ENCODE data around the gene ZNF33B. TPM values are rescaled to one million over a fixed set of nuclear protein-coding genes. Genes with fewer than 3 reads are reported as not detected.

The ZNF33B gene
- total RNA-seq, 1 experiment from 2014 or later = 21.1 TPM

DNA sequence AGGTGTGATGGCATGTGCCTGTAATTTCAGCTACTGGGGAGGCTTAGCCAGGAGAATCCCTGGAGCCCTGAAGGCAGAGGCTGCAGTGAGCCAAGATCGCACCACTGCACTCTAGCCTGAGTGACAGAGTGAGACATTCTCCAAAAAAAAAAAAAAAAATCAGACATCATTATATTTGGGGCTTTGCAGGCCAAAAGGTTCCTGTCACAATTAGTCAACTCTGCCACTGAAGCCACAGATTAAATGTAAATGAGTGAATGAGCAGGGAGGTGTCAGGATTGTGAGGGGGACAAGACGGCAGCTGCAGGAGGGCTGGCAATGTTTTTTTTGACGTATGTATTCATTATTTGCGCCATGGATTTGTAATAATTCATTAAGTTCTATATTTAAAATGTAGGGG, 3.3 kb downstream of the ZNF33B start:
- no peaks in the 10 kb centered on the region for H4K20me1 ChIP-seq (ENCODE audit: insufficient read depth)
- no TSS peak for BruUV-seq (replicated peaks)
- H3K27me3 ChIP-seq (ENCODE audit: insufficient read depth, low read length) = no peaks in the 10 kb centered on the region
- H3K9me3 ChIP-seq (ENCODE audit: control insufficient read depth in 1 of 2, insufficient read depth in 1 of 2, low read depth in 1 of 2, low read length in 2 of 2) = no peaks in the 10 kb centered on the region
- CTCF ChIA-PET = no interaction called here
- H3K9me2 ChIP-seq (ENCODE audit: insufficient read depth) = no peaks in the 10 kb centered on the region
- no peak for ATAC-seq
- POLR2A ChIA-PET = no interaction called here
- DNase-seq (ENCODE audit: low read depth, low spot score) = no peak
- no peak for TF ChIP-seq SRF (IDR thresholded peaks at IDR 0.05; ENCODE audit: low read depth)
- H3K79me2 ChIP-seq (ENCODE audit: insufficient read depth, low read length) = peaks cover 24% of the 10 kb centered on the region
- RAD21 ChIA-PET (ENCODE audit: low non-redundant PET in 1 of 2, low total read pairs in 2 of 2, uncharacterized antibody in 2 of 2, unreplicated experiment in 2 of 2) = no interaction called here
- H3K9ac ChIP-seq (ENCODE audit: low read length) = no peak overlapping the region
- H2AFZ ChIP-seq (ENCODE audit: low read depth, low read length, poor library complexity, severe bottlenecking) = no peak overlapping the region
- peaks cover 10 to 16% of the 10 kb centered on the region in 2 experiments for H3K4me1 ChIP-seq (ENCODE audit: control insufficient read depth in 1 of 2, insufficient read depth in 2 of 2, low read length in 2 of 2)
- no peak overlapping the region for H3K4me2 ChIP-seq (ENCODE audit: low read length)
- intact Hi-C loops (cut with micrococcal nuclease) = no loop called here
- H3K27ac ChIP-seq (ENCODE audit: low read depth, low read length) = no peak overlapping the region
- H3K36me3 ChIP-seq (ENCODE audit: control insufficient read depth in 1 of 2, insufficient read depth in 2 of 2, low read length in 2 of 2) = peaks cover 5 to 20% of the 10 kb centered on the region in 2 experiments; a peak in 3 of 4 replicates
- H3K4me3 ChIP-seq (replicated peaks in 1 of 2; ENCODE audit: low read depth in 1 of 2, low read length in 2 of 2) = no peak overlapping the region

DNA sequence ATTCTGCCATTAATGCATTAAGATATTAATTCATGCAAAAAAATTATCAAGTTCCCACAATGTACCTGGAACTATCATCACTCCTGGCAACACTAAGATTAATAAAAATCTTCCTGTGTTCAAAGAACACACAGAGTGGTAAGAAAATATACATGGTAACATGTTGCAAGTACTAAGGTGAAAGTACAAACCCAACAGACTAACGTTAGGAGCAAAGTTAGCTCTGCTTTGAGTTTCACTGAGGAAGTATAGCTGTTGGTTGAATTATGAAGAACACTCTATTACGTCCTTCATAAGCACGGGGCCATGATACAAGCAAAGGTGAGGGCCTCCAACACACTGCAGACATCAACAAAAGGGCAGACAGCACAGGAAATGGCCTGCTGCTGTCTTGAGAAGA, 5.8 kb downstream of the ZNF33B start:
- H2AFZ ChIP-seq (ENCODE audit: low read depth, low read length, poor library complexity, severe bottlenecking) = no peak overlapping the region

More for the DNA sequence above, 5.8 kb downstream of the ZNF33B start:
- peaks cover 17 to 35% of the 10 kb centered on the region in 2 experiments; a peak in 3 of 4 replicates for H3K36me3 ChIP-seq (ENCODE audit: control insufficient read depth in 1 of 2, insufficient read depth in 2 of 2, low read length in 2 of 2)
- H3K9me3 ChIP-seq (ENCODE audit: control insufficient read depth in 1 of 2, insufficient read depth in 1 of 2, low read depth in 1 of 2, low read length in 2 of 2) = no peaks in the 10 kb centered on the region
- no peaks in the 10 kb centered on the region for H3K9me2 ChIP-seq (ENCODE audit: insufficient read depth)
- RAD21 ChIA-PET (ENCODE audit: low non-redundant PET in 1 of 2, low total read pairs in 2 of 2, uncharacterized antibody in 2 of 2, unreplicated experiment in 2 of 2) = no interaction called here
- POLR2A ChIA-PET = no interaction called here
- H3K27me3 ChIP-seq (ENCODE audit: insufficient read depth, low read length) = no peaks in the 10 kb centered on the region
- TF ChIP-seq CBX3 (IDR thresholded peaks at IDR 0.05; ENCODE audit: low read depth) = no peak
- no peak for TF ChIP-seq ZNF274 (IDR thresholded peaks at IDR 0.05; ENCODE audit: low read depth, low read length)
- TF ChIP-seq SRF (IDR thresholded peaks at IDR 0.05; ENCODE audit: low read depth) = no peak
- TF ChIP-seq, protein P1, sequence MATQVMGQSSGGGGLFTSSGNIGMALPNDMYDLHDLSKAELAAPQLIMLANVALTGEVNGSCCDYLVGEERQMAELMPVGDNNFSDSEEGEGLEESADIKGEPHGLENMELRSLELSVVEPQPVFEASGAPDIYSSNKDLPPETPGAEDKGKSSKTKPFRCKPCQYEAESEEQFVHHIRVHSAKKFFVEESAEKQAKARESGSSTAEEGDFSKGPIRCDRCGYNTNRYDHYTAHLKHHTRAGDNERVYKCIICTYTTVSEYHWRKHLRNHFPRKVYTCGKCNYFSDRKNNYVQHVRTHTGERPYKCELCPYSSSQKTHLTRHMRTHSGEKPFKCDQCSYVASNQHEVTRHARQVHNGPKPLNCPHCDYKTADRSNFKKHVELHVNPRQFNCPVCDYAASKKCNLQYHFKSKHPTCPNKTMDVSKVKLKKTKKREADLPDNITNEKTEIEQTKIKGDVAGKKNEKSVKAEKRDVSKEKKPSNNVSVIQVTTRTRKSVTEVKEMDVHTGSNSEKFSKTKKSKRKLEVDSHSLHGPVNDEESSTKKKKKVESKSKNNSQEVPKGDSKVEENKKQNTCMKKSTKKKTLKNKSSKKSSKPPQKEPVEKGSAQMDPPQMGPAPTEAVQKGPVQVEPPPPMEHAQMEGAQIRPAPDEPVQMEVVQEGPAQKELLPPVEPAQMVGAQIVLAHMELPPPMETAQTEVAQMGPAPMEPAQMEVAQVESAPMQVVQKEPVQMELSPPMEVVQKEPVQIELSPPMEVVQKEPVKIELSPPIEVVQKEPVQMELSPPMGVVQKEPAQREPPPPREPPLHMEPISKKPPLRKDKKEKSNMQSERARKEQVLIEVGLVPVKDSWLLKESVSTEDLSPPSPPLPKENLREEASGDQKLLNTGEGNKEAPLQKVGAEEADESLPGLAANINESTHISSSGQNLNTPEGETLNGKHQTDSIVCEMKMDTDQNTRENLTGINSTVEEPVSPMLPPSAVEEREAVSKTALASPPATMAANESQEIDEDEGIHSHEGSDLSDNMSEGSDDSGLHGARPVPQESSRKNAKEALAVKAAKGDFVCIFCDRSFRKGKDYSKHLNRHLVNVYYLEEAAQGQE (IDR thresholded peaks at IDR 0.05; ENCODE audit: low read depth) = no peak
- TF ChIP-seq, protein P2, sequence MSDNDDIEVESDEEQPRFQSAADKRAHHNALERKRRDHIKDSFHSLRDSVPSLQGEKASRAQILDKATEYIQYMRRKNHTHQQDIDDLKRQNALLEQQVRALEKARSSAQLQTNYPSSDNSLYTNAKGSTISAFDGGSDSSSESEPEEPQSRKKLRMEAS (IDR thresholded peaks at IDR 0.05) = no peak
- no peak for TF ChIP-seq SIN3A (IDR thresholded peaks at IDR 0.05; ENCODE audit: low read depth)
- no peak for TF ChIP-seq EGR1 (IDR thresholded peaks at IDR 0.05; ENCODE audit: low read depth)
- no peak for TF ChIP-seq EZH2 (IDR thresholded peaks at IDR 0.05)
- TF ChIP-seq POLR2AphosphoS5 (IDR thresholded peaks at IDR 0.05; ENCODE audit: low read depth, low read length) = no peak
- peaks cover 24% of the 10 kb centered on the region for H3K79me2 ChIP-seq (ENCODE audit: insufficient read depth, low read length)
- H3K9ac ChIP-seq (ENCODE audit: low read length) = no peak overlapping the region
- CTCF ChIA-PET = no interaction called here
- peaks cover 5 to 7% of the 10 kb centered on the region in 2 experiments for H3K4me1 ChIP-seq (ENCODE audit: control insufficient read depth in 1 of 2, insufficient read depth in 2 of 2, low read length in 2 of 2)
- no peak overlapping the region for H3K4me3 ChIP-seq (replicated peaks in 1 of 2; ENCODE audit: low read depth in 1 of 2, low read length in 2 of 2)
- DNase-seq (ENCODE audit: low read depth, low spot score) = no peak
- intact Hi-C loops (cut with micrococcal nuclease) = no loop called here
- ATAC-seq = no peak
- BruUV-seq (replicated peaks) = no TSS peak
- H3K4me2 ChIP-seq (ENCODE audit: low read length) = no peak overlapping the region
- H4K20me1 ChIP-seq (ENCODE audit: insufficient read depth) = no peaks in the 10 kb centered on the region
- H3K27ac ChIP-seq (ENCODE audit: low read depth, low read length) = no peak overlapping the region

Measured in HCT116 (cell line).